Right forelimb (tissue), 1 donor: ENCODE measurements around the gene NRCAM.

Experiments
- DNase-seq: peaks from one replicate; pipeline ENCODE4 v3.0.0-alpha.2; 2018

Gene NRCAM

DNA sequence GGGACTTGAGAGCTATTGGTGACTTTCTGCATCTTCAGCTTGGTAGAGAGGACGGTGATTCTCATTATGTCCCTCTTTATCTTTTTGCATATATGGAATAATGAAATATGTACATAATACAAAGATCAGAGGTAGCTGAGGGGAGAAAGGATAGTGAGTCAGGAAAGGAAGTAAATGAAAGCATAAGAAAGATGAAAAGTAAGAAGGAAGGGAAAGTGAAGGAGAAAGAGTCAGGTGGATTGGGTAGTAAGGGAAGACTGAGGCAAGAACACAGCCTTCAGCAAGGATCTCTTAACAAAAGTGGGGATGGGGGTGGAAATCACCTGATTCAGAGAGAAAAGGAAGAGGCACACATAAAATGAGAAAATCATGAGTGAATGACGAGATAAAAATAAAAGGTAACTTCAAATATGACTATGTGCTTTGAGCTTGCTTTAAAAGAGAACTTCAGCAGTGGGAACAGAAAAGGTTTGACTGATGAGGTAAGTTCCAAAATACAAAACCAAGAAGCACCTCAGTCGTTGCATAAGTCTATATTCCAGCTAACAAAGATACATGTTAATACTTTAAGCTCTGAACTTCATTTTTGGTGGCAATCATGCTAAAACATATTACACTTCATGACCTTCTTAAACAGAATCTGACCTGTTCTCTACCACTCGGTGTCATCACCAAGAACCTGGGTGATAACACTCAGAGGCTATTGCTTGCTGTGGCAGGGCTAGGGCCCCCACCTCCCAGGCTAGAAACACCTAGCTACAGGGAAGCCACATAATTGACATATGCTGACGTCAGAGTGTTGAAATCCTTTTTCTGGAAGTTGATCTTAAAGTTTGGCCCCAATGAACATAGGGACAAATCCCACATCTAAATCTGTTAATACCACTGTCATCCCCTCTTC, 32.9 kb downstream of the NRCAM start:
- DNase-seq, result no peak

DNA sequence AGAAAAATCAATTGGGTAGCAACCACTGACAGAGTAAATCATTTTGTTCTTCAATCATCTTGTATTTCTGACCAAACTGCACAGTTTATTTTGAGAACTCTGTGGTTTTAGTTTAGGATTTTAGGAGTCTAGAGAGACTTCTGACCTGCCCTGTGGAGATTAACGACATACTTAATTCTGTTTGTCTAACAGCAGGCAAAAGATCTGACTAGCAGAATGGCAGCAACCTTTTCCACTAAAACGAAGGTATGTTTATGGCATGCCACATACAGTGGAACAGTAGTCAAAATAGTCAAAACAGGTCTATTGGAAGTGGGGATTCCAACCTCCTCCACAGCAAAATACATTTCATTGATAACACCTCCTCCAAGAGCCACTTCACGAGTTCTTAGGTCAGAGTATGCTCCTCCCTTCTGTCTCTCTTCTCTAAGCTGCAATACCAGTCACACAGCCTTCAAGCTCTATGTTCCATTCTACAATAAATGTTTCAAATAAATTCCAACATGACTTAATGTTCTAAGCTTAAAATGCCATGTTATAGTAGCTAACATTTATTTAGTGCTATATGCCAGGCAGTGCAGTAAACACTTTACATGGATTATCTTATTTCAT, 34.4 kb downstream of the NRCAM start:
- no peak for DNase-seq

DNA sequence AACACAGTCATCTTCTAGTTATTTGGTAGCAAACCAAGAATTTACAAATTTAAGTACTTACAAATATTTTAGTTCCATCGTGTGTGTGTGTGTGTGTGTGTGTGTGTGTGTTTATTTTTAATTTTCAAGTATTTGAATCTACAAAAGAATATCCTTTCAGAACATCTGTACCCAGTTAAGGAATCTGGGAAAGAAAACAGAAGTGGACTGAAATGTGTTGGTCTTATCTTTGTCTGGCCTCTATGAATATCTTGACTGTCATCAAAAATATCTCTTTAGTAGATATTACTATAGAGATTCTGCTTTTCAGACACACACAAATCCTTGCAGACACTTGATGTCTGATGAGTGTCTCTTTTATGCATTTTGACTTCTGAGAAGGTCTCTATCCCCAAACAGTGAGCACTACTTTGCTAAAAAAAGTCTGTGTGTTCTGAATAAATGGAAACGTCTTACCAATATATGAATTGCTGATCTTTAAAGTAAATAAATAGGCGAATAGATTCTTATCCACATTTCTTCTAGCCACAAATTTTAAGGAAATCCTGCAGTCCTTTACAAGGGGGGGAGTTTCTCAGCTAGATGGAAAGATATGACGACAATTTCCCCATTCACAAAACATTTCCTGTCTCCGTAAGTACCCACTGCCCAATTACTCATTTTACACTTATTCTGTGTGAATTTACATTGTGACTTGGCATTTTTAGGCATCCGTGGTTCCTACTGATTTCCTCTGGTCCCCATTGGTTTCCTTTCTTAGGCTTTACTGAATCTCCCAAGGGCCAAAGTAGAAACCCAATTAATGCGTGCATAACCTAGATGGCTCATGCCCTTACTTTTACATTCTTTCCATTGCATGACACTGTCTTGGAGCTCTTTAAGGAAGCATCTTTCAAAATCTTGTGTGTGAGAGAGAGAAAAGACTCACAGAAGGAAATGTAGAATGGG, 36.0 kb downstream of the NRCAM start:
- DNase-seq, result no peak

DNA sequence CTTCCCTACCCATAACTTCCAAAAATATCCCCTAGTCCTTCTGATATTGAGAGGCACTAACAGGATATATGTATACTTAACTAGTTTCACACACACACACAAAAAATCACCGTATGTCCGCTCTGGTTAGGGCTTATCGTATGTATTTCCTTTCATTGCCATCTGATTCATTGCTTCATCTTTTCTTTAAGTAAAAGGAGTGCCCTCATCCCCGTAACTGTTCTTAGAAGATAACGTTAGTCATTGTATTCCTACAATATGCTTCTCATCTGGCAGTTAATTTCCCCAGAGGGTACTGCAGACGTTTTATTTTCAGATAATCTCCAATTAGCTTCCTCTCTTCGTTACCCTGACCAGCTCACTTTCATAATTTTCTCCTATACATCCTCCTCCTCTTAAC, 37.3 kb downstream of the NRCAM start:
- DNase-seq, result no peak

DNA sequence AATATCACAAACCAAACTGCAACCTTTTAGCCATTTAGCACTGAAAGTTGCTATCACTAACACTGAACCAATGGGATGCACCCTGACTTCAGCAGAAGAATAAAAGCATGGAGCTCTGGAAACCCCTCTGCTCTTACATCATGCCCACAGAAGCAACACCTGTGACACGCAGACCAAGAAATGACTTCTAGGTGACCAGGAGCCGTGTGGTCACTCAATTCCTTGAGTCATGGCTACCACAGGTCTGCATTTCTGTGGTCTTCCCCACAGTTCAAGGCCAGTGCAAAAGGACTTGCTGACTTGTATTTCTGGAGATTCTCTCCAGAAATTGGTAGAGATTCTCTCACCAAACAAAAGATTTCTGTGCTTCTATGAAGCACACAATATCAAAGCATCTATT, 38.3 kb downstream of the NRCAM start:
- DNase-seq, result no peak

DNA sequence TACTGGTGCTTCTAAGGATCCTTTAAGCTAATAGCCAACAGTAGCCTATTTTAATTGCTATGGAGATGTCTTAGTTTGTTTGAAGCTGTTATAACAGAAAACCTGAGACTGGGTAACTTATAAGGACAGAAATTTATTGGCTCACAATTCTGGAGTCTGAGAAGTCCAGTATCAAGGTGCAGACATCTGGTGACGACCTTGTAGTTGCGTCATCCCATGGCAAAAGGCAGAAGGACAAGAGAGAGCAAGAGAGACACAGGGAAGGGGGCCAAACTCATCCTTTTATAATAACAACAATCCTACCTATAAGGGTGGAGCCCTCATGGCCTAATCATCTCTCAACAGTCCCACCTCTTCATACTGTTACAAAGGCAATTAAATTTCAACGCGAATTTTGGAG, 39.1 kb downstream of the NRCAM start:
- no peak for DNase-seq

DNA sequence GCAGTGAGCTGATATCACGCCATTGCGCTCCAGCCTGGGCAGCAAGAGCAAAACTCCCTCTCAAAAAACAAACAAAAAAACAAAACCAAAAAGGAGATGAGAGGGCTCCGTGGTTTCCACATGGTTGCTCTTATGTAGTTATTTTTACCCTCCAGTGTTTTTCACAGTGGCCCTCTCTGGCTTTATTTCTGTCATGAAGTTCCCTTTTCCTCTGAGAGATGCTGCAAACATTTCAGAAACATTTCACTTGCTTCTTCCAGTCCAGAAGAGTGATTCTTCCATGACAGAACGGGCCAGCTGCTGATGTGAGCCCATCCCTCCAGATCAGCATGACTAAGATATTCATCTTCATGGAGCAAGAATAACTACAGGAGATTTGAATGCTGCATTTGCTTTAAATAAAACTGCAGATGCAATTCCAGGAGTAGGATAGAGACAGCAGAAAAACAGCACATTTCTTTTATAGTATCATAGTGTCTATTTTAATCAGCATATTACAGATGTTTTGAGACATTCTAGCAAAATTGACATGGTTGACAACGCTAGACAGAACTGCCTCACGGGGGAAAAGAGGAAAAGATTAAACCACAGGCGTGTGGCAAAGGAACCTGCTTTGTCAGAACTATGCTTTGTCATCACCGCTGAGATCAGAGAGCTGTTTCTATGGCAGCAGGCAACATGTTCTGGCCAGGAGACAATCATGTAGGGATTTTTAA, 40.3 kb downstream of the NRCAM start:
- DNase-seq, result no peak

DNA sequence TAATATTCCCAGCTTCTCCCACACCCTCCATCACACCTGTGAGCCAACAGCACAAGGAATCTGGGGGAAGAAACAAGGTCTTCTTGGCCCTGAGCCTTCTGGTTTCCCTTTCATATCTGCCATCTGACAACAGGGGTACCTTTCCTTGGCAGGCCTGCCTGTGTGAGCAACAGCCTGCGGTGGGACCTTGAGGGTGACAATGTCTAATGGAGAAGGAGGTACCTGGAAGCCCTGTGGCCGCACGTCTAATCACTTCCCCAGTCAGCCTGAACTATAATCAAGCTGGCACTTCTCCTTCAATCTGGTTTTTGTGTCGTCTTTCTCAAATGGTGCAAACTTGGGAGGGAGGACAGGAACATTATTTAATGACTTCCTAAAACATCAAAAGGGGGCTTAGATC, 41.2 kb downstream of the NRCAM start:
- no peak for DNase-seq

DNA sequence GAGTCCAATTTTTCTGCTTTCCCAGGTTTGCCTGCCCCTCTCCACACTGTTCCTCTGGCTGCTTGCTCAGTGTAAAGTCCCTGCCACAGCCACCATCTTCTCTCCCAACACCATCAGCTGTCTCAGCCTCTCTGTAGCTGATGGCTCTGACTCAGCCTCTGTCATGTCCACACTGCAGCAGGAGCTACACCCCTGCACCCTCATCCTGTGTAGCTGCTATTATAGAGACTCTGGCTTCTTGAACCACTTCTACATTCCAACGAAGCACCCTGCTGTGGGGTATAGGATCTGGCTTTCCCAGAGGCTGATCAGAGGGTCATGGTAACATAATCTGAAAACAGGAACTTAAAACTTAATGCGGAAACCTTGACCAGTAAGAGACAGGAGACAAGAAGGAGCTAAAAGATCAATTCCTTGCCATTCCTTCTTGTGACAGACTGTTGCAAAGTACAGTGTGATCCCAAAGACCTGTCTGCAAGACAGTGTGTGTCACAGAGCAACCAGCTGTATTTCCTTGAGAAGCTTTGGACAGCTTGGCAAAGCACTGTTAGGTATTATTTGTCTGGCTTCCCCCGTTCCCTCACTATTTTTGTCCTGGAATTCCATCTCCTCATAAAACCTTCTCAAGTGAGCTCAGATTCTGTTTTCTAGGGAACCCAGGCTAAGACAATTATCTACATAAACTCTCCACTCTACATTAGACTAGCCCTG, 42.3 kb downstream of the NRCAM start:
- DNase-seq, result no peak

DNA sequence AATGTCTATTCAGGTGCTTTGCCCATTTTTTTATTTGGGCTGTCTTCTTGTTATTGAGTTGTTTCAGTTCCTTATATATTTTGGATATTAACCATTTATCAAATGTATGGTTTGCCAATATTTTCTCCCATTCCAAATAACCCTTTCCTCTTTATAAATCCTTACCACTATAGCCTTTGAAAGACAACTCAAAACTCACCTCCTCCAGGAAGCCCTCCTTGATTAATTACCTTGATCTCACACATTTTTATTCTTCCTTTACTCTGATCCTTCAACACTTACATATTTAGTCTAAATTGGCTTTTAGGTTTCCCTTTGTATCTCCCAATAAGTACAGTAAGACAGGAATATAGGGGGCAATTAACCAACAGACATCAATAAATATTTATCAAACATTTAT, 42.9 kb downstream of the NRCAM start:
- no peak for DNase-seq

DNA sequence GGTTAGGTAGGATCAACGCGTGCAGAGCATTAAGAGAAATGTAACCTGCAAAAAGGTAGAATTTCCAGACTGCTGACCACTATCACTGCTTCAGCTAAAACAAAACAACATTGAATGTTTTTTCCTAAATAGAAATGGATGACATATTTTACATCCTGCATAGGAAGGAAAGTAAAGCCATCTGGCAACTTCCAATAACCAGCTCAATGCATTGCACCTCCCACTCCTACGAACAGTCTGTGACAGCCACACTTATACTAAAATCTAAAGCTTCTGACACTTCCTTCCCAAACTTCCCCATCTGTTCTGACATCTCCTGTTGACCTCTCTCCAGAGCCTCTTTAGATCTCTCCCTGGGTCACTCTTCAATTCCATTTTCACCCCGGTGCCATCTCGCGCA, 47.1 kb downstream of the NRCAM start:
- no peak for DNase-seq

DNA sequence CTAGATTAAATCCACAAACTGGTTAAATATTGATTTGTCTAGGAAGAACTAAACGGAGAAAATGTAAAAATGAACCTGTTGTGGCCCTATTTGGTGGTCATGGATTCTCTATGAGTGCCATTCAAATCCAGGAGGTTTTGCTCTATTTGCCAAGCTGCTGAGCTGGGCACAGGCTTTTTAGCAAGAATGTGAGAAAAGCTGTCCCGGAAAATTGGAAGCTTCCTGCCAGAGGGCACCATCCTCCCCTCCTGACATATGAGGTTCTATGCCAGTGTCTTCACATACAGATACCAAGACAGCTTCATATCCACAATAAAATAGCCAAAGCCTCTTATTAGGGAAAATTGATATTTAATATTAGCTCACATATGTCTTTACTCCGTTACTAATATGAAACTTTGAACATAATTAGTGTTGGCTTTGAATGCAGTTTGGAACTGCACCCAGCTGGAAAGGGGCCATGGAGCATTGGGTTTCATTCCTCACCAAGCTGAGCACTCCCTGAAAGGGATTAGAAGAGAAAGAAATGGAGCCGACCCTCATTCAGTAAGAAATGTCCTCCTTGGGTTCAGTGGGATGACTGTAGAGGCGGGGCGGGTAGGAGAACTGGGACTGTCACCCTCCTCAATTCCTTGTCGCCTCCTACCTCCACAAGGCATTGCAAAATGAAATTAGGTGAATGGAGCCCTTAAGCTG, 47.8 kb downstream of the NRCAM start:
- no peak for DNase-seq

DNA sequence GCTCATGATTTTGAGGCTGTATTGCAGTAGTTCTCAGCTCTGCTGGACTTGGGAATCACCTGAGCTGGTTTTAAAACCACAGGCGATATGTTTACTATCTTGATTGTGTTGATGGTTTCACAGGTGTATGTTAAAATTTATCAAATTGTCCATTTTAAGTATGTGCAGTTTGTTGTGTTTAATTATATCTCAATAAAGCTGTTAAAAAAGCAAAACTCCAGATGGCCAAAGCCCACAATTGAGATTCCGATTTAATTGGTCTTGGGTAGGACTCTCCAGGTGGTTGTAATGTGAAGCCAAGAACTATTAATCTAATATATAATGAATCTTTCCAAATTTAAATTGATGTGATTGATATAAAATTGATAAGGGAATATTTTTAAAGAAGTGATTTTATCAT, 48.6 kb downstream of the NRCAM start:
- no peak for DNase-seq

DNA sequence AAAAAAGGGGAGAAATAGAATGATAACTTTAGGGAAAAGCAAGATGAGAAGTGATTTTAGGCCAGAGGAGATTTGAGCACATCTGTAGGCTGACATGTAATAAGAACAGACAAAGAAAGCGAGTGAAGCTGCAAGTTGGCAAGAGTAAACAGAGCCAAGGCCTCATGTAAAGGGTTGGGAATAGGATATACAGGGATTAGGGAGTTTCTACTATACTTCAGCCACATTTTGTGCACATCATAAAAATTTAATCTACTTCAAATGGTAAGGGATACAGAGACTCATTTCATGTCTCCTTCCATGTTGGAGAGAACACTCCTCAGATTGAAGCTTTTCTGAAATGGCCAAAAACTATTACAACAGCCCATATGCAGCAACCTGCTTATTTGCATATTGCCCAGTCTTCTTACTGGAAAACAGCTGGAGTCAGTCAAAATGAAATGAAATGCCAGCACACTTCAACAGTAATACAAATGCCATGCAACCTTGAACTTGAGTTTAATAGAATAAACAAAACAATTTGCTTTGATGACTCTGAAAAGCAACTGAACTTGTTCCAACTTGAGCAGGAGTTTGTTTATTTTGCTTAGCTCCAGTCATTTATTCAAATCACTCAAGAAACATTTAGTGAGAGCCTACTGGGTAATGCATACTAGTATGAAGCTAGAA, 49.9 kb downstream of the NRCAM start:
- DNase-seq, result no peak

DNA sequence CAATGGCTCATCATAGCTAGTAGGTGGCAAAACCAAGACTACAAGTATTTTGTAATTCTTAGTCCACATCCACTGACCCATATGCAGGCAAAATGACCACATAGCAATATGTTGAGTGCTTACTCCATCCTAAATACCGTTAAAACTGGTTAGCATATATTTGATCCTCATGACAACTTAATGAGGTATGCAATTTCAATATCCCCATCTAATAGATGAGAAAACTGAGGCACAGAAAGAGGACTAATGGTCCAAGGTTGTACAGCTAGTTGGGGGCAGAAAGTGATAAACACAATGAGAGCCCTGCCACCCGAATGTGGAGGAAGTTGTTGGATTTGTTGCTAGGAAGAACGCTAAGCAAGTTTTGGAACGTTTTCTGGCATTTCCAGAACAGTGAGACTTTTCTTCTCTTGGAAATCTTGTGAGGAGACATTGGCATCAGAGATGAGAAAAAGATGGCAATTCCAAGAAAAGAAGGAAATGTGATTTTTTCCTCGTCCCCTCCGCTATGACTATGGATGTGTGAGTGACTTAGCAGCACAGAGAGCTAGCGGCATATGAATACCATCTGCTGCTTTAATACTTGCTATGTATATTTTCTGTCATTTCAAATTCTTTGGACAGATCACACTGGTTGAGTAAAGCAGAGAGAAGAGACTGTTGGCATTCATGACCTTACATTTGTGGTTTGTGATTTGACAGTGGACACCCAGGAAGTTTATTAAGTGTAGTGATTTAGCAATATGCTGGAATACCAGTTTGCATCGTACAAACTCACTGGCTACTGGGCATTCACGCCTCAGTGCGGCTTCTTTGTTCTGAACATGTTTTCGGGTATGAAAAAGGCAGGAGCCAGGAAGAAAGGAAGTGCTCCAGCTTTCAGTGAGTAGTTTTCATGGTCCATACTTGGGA, 51.5 kb downstream of the NRCAM start:
- DNase-seq, result no peak

DNA sequence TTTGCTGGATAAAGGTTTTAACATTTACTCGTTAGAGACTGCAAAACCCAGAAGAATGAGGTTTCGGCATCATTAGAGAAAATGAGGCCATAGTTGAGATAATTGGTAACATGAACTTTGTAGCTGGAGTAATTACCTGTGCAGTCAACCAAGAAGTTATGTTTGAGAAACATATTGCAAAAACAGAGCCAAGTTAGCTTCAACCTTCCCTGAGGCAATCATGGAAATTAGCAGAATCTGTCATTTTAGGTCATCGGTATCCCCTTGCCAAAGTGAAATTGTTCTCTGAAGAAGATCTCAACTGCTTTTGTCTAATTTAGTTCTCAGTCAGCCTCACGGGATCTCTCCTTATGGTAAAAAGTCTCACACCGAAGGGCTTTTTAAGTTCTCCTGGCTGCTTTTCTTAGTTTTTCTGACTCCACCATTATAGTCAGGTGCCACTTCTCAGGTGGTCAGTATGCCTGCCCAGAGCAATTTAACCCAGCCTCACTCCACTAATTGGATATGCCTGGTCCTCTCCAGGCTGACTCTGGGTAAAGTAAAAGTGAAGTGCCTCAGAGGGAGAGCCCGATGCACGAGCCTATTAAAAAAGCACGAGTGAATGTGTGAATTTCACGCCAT, 52.5 kb downstream of the NRCAM start:
- DNase-seq, result no peak

DNA sequence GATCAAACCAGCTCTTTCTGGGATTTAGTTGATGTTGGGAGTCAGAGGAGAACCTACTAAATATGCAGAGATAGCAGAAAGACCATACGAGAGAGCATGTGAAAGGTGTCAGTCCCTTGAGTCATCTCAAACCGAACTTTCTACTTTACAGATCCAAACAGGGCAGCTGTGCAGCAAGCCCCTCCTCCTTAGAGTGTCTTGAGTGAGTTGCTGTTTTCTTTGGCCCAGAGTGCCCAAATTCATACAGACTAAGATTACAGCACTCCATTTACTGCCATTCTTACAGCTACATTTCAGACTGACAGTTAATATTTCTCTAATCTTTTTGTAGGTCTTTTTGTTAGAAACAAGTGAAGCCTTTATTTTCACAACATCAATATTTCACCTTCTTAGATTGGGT, 53.4 kb downstream of the NRCAM start:
- DNase-seq, result no peak

DNA sequence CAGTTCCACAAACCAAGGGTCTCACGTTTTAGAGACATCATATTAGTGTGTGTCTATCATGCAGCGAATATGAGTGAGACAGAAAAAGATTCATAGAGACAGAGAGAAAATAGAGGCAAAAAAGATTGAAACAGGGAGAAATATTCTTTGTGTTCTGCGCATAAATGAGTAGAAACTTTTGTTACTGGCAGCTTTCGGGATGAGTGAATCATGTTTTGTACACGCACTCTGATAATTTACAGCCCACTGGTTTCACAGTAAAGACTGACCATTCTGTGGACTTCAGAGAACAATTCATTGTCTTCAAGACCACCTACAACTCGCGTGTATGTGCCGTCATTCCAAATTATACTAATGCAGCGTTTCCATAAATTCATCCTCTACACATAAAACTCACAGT, 60.2 kb downstream of the NRCAM start:
- DNase-seq, result no peak

DNA sequence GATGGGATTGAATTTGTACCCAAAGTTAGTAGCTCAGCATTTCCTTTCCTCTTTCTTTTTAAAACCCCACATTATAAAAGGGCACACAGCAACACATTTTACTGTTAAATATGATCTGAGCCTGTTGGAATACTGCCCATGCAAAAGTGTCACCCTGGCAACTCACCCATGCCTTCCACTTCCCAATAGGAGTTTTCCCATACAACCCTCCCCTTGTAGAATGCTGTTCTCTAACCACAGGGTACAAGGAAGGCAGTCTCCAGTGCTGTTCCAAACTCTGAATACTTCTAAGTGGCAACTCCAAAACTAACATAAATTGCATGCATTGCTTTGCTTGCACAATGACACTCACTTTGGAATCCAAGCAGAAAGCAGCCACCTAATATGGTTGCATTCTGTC, 60.8 kb downstream of the NRCAM start:
- DNase-seq, result no peak
